Fibroblast of skin of left quadriceps (primary cell): ENCODE results near the gene DPP10.

Source experiments
- DNase-seq, 2 experiments: peaks; one replicate each; pipeline ENCODE4 v3.0.0-alpha.2; 2013; ENCODE audit warnings: low read depth in 2 of 2

DPP10 gene

DNA sequence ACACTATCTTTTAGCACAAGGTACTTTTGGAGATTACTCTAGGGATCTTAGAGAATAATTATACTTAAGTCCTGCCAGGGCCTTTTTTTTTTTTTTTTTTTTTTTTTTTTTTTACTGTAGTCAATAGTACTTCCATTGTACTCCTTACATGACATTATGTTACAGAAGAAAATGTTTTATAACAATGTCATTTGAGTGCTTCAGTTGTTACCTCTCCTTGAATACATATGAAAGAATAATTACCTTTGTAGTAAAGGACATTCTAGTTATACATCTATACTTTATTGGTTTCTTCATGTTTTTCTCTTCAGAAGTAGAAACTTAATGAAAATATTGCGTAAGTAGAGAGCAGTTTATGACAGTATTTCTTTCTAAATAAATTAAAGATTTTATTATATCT is 834.9 kb downstream of the DPP10 start:
- DNase-seq: no peak

GRCh38 chr2:115285416-115285815 is 843.0 kb downstream of the DPP10 start:
- no peak for DNase-seq

DNA sequence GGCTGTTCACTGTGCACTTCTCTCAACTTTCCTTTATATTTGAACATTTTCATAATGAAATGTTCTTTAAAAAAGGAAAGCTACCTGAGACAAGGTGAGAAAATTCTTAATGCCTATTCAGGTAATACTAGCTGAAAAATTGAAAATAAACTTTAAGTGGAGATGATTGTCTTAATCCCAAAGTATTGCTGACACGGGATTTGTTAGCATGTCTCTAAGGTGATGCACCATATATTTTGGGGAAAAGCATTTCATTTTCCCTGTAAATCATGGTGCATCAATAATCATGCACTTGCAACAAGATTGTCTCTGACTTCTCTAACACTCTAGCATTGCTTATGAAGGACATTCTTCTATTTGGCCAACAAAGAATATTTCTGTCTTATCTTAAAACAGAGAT is 848.0 kb downstream of the DPP10 start:
- DNase-seq: no peak

- DNase-seq: no peak
Measured at GRCh38 chr2:115292742-115293141, 850.3 kb downstream of the DPP10 start.

GRCh38 chr2:115294999-115295398 is 852.6 kb downstream of the DPP10 start:
- no peak for DNase-seq

DNA sequence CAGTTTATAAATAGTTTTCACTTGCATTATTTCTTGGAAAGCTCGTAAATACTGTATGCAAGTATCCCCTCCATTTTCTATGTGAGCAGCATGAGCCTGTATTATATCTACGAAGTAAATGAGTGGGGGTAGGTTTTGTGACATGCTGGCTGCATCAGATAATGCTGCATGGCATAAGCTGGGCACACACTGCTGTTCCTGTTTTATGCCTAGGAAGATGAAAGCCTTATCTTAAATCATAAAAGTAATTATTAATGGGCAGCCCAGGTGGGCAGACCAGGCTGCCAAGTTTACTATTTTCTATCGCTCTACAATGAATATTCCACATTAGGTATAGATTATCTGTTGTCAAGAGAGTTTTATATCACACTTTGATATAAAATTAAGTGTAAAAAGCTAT is 854.6 kb downstream of the DPP10 start:
- no peak for DNase-seq

GRCh38 chr2:115299199-115299598 is 856.8 kb downstream of the DPP10 start:
- DNase-seq: no peak

GRCh38 chr2:115305712-115306111 is 863.3 kb downstream of the DPP10 start:
- DNase-seq: no peak

GRCh38 chr2:115314119-115314518 is 871.7 kb downstream of the DPP10 start:
- no peak for DNase-seq

- DNase-seq: no peak
Measured at GRCh38 chr2:115327061-115327460, 884.6 kb downstream of the DPP10 start.

DNA sequence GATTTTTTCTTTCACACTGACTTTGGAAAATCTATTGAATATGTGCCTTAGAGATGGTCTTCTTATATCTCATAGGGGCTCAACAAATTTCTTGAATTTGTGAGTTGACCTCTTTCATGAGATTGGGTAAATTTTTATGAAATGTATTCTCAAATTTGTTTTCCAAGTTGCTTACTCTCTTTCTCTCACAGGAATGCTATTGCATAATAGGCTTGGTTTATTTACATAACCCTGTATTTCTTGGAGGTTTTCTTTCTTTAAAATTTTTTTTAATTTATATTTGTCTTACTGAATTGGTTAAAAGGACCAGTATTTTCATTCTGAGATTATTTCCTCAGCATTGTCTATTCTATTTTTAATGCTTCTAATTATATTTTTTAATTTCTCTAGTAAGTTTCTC is 917.1 kb downstream of the DPP10 start:
- no peak for DNase-seq

DNA sequence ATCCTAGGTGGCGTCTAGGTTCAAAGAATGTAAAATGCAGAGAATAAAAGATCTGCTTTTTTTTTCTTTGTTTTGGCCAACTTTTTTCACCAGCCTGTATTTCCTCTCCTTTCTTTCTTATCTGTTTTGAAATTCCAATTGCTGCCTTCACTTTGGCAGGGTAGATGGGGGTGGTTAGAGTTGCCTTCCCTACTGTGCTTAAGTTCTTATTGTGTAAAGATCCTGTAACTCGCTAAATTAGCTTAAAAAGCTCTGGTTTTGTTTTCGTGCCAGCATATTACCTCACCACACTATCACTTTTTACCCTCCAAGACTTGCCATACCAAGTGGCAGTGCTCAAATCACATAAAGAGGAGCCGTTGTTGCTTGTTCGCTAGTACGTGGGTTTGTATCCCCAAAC is 921.7 kb downstream of the DPP10 start:
- DNase-seq: no peak

GRCh38 chr2:115369400-115369799 is 927.0 kb downstream of the DPP10 start:
- no peak for DNase-seq

DNA sequence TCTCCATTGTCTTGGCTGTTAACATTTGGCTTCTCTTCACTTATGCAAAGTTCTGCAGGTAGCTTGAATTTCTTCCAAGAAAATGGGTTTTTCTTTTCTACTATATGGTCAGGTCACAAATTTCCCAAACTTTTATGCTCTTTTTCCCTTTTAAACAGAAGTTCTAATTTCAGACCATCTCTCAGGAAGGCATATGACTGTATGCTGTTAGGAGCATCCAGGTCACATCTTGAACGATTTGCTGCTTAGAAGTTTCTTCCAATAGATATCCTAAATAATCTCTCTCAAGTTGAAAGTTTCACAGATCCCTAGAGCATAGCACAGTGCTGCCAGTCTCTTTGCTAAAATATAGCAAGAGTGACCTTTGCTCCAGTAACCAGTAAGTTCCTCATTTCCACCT is 932.5 kb downstream of the DPP10 start:
- no peak for DNase-seq

- no peak for DNase-seq
Measured at GRCh38 chr2:115384399-115384798, 942.0 kb downstream of the DPP10 start.

GRCh38 chr2:115386465-115386864 is 944.0 kb downstream of the DPP10 start:
- no peak for DNase-seq

GRCh38 chr2:115389024-115389423 is 946.6 kb downstream of the DPP10 start:
- no peak for DNase-seq

GRCh38 chr2:115389898-115390565 is 947.6 kb downstream of the DPP10 start:
- DNase-seq: no peak

- no peak for DNase-seq
Measured at GRCh38 chr2:115396579-115396978, 954.1 kb downstream of the DPP10 start.

DNA sequence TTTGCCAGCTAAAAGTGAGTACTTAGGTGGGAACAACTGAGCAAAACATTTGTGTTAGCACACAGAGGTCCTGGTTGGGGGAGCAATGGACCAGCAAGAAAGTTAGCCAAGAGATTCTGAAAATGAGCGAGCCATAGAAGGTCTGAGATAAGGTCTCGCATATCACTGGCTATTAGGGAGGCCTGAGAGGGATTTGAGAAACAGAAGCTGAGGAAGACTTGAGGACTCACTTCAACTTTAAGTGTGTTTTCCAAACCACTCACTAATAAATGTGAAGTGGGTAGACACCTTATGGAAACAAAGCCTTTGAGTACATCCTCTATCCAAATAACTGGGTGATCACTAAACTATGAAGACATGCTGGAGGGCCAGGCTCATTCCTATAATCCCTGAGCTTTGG is 958.5 kb downstream of the DPP10 start:
- DNase-seq: no peak

- DNase-seq: no peak
Measured at GRCh38 chr2:115412501-115412900, 970.1 kb downstream of the DPP10 start.

- DNase-seq: no peak
Measured at GRCh38 chr2:115413791-115414190, 971.4 kb downstream of the DPP10 start.

DNA sequence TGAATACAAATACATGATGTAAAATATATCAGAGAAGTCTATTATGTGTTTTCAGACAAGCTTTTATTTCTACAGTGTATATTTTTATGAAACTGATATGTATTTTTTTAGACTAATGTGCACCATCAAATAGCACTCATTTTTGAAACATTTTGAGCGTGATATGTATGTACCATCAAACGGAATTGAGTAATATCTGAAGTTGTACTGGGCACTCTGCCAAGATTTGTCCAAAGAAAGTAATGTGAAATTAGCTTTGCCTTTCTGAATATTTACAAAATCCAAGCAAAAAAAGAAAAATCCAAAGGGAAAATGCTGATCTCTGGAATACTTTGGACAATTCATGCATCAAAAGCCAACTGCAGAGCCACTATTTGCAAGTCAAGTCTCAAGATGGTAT is 972.0 kb downstream of the DPP10 start:
- DNase-seq: no peak

DNA sequence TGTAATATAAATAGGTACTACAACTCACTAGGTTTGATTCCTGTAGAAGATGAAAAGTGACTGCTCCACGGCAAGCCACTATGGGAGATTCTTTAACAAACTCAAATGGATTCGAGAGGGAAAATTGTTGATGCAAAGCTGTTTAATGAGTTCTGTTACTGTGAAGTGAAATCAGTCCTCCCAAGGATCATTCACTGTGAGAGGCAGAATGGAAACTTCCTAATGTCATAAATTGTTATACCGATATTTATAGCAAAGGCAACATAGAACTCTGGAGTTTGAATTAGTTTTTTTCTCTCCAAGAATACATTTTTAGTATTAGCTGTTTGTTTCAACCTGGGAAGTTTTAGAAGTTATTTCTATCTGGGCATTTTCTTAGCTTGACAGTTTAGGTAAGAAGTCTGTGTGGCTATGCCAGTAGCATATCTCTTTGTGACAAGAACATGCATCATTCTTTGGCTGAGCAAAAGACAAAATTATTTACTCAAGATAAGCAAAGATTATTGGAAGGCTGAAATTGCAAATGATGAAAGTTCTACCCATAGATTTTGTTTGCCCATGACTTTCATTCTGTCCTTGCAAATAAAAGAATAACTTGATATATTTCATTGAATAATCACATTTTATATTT is 979.7 kb downstream of the DPP10 start:
- DNase-seq: no peak
